ENCODE results near the gene HMG20A. TPM values are rescaled to one million over a fixed set of nuclear protein-coding genes. Genes with fewer than 3 reads are reported as not detected.

The HMG20A gene
- total RNA-seq, 1 experiment from 2014 or later, result 54.0 TPM

Other genes with a start within 250 kb of the HMG20A start
- gene PEAK1, start 784 bp upstream of the HMG20A start, total RNA-seq (2021; ENCODE audit: unreplicated experiment), result 58.7 TPM
- 18.2 TPM for gene LINGO1, start 212.0 kb downstream of the HMG20A start, total RNA-seq (2021; ENCODE audit: unreplicated experiment)

Measured in Panc1 (cell line).